ENCODE results near the gene BCL2. TPM values are rescaled to one million over a fixed set of nuclear protein-coding genes. Genes with fewer than 3 reads are reported as not detected.

The BCL2 gene
- total and polyA plus RNA-seq, 7 donors: 2.8 to 25.7 (median 11.3) TPM

GRCh38 chr18:63169853-63170252 is 149.7 kb downstream of the BCL2 start:
- no peak for DNase-seq
- no peak overlapping the region for H3K27ac ChIP-seq
- H3K36me3 ChIP-seq: no peaks in the 10 kb centered on the region
- no peaks in the 10 kb centered on the region for H3K9me3 ChIP-seq
- H3K27me3 ChIP-seq: no peaks in the 10 kb centered on the region
- H3K4me1 ChIP-seq: no peaks in the 10 kb centered on the region
- intact Hi-C loops (cut with DNase I): no loop called here
- TF ChIP-seq POLR2A (IDR thresholded peaks at IDR 0.05) (no peak), EP300 (IDR thresholded peaks at IDR 0.05) (no peak), CTCF (IDR thresholded peaks at IDR 0.05) (no peak), POLR2AphosphoS5 (IDR thresholded peaks at IDR 0.05) (no peak)
- 99% methylated on average over 5 of the region's 5 CpGs for WGBS, 2 donors
- no peak overlapping the region for H3K4me3 ChIP-seq

- Histone ChIP-seq H3K27me3 (no peaks in the 10 kb centered on the region), H3K4me3 (no peak overlapping the region), H3K9me3 (no peaks in the 10 kb centered on the region), H3K4me1 (no peaks in the 10 kb centered on the region), H3K27ac (no peak overlapping the region), H3K36me3 (no peaks in the 10 kb centered on the region)
- WGBS, 2 donors: 88 to 94% methylated on average over 5 of the region's 5 CpGs
- intact Hi-C loops (cut with DNase I): no loop called here
- DNase-seq: no peak
- no peak for TF ChIP-seq POLR2AphosphoS5 (IDR thresholded peaks at IDR 0.05)
- TF ChIP-seq EP300 (IDR thresholded peaks at IDR 0.05): no peak
- no peak for TF ChIP-seq POLR2A (IDR thresholded peaks at IDR 0.05)
- TF ChIP-seq CTCF (IDR thresholded peaks at IDR 0.05): no peak
Observed at GRCh38 chr18:63168287-63168686, 151.3 kb downstream of the BCL2 start.

GRCh38 chr18:63166142-63166541 is 153.4 kb downstream of the BCL2 start:
- Histone ChIP-seq H3K4me1 (peaks cover 0 to 15% (median 14%) of the 10 kb centered on the region in 4 donors), H3K9me3 (no peaks in the 10 kb centered on the region), H3K36me3 (no peaks in the 10 kb centered on the region), H3K27me3 (no peaks in the 10 kb centered on the region), H3K27ac (no peak overlapping the region), H3K4me3 (no peak overlapping the region)
- no peak for TF ChIP-seq POLR2AphosphoS5 (IDR thresholded peaks at IDR 0.05)
- no peak for TF ChIP-seq EP300 (IDR thresholded peaks at IDR 0.05)
- no peak for TF ChIP-seq CTCF (IDR thresholded peaks at IDR 0.05)
- no peak for TF ChIP-seq POLR2A (IDR thresholded peaks at IDR 0.05)
- DNase-seq: no peak
- 96 to 97% methylated on average over 12 of the region's 12 CpGs for WGBS, 2 donors
- intact Hi-C loops (cut with DNase I): no loop called here

GRCh38 chr18:63164396-63164795 is 155.2 kb downstream of the BCL2 start:
- TF ChIP-seq POLR2A (IDR thresholded peaks at IDR 0.05): no peak
- TF ChIP-seq EP300 (IDR thresholded peaks at IDR 0.05): no peak
- no peak for TF ChIP-seq POLR2AphosphoS5 (IDR thresholded peaks at IDR 0.05)
- TF ChIP-seq CTCF (IDR thresholded peaks at IDR 0.05): no peak
- Histone ChIP-seq H3K4me1 (peaks cover 0 to 23% (median 17%) of the 10 kb centered on the region in 4 donors), H3K36me3 (no peaks in the 10 kb centered on the region), H3K4me3 (no peak overlapping the region), H3K27me3 (no peaks in the 10 kb centered on the region), H3K9me3 (no peaks in the 10 kb centered on the region), H3K27ac (no peak overlapping the region)
- intact Hi-C loops (cut with DNase I): no loop called here
- no peak for DNase-seq
- 93 to 97% methylated on average over 1 of the region's 1 CpG for WGBS, 2 donors

Data from sigmoid colon (tissue), 7 donors.